NT2/D1 (cell line): Measurements from ENCODE around the gene SRGAP1.

Source experiments
- SUZ12 ChIP-seq: IDR thresholded peaks from 2 replicates; pipeline ENCODE4 v1.6.1; 2011; ENCODE audit not compliant: insufficient read length, insufficient read depth; ENCODE audit errors: extremely low read depth
- ZNF274 ChIP-seq: IDR thresholded peaks from 2 replicates; pipeline ENCODE4 v1.6.1; 2011; ENCODE audit warnings: mild to moderate bottlenecking, low read depth, low read length

- TF ChIP-seq SUZ12 (no peak), ZNF274 (no peak)
Measured at GRCh38 chr12:64147875-64148274, 303.4 kb downstream of the SRGAP1 start.
